Activated T-helper 1 cell treated with anti-CD3 and anti-CD28 coated beads, Interleukin-2, amount 50 U/mL, for 16 hours (primary cell): ENCODE data around the gene MYRIP.
"Not testable (repeated sequence)": the region's sequence is repeated elsewhere in the genome, so short reads cannot be mapped to it uniquely, and the experiment has no call there.

Experiments
- DNase-seq, 2 donors: peaks; one replicate each; pipeline ENCODE4 v3.0.0-alpha.2; 2020; ENCODE audit warnings: low read depth in 1 of 2, low spot score in 1 of 2

MYRIP gene

GRCh38 chr3:39809181-39809994 is at the start of gene MYRIP:
TSS of gene MYRIP (plus strand) at chr3:39809609. CDS start at chr3:39900817, 91,208 bp downstream.
- DNase-seq, result no peak

- no peak for DNase-seq
Measured at GRCh38 chr3:39760325-39760724, 49.1 kb upstream of the MYRIP start.

- no peak for DNase-seq
Measured at GRCh38 chr3:39762537-39763070, 46.8 kb upstream of the MYRIP start.

- no peak for DNase-seq
Measured at GRCh38 chr3:39763390-39763789, 46.0 kb upstream of the MYRIP start.

GRCh38 chr3:39765575-39765974 is 43.8 kb upstream of the MYRIP start:
- DNase-seq, result no peak

- DNase-seq, result no peak
Measured at GRCh38 chr3:39766433-39766832, 43.0 kb upstream of the MYRIP start.

- not testable (repeated sequence) for DNase-seq
Measured at GRCh38 chr3:39766909-39767308, 42.5 kb upstream of the MYRIP start.

- DNase-seq, result not testable (repeated sequence)
Measured at GRCh38 chr3:39778168-39778567, 31.2 kb upstream of the MYRIP start.

- DNase-seq, result no peak
Measured at GRCh38 chr3:39779511-39780230, 29.7 kb upstream of the MYRIP start.

- DNase-seq, result no peak
Measured at GRCh38 chr3:39780352-39780751, 29.1 kb upstream of the MYRIP start.

- no peak for DNase-seq
Measured at GRCh38 chr3:39781025-39781424, 28.4 kb upstream of the MYRIP start.

- no peak for DNase-seq
Measured at GRCh38 chr3:39781632-39782031, 27.8 kb upstream of the MYRIP start.

- no peak for DNase-seq
Measured at GRCh38 chr3:39783680-39784079, 25.7 kb upstream of the MYRIP start.

- no peak for DNase-seq
Measured at GRCh38 chr3:39784922-39785321, 24.5 kb upstream of the MYRIP start.

- no peak for DNase-seq
Measured at GRCh38 chr3:39788128-39788883, 21.1 kb upstream of the MYRIP start.

GRCh38 chr3:39791603-39792002 is 17.8 kb upstream of the MYRIP start:
- no peak for DNase-seq

- no peak for DNase-seq
Measured at GRCh38 chr3:39794880-39795279, 14.5 kb upstream of the MYRIP start.

- no peak for DNase-seq
Measured at GRCh38 chr3:39801216-39801615, 8.2 kb upstream of the MYRIP start.

- not testable (repeated sequence) for DNase-seq
Measured at GRCh38 chr3:39802486-39802885, 6.9 kb upstream of the MYRIP start.

GRCh38 chr3:39803956-39804355 is 5.5 kb upstream of the MYRIP start:
- DNase-seq, result no peak

- DNase-seq, result no peak
Measured at GRCh38 chr3:39804951-39805350, 4.5 kb upstream of the MYRIP start.
